ENCODE data around the gene NR2E1. TPM values are rescaled to one million over a fixed set of nuclear protein-coding genes. Genes with fewer than 3 reads are reported as not detected.
A peak's percentile ranks its signal among the peaks of the same experiment; 100 is the strongest.

Gene NR2E1
- total RNA-seq, 1 experiment from 2014 or later: not detected

GRCh38 chr6:108200186-108200585, 34.4 kb downstream of the NR2E1 start:
- H3K4me2 ChIP-seq (ENCODE audit: insufficient read depth, insufficient read length, low read length): no peak overlapping the region
- H3K27me3 ChIP-seq (ENCODE audit: insufficient read depth, low read length): no peaks in the 10 kb centered on the region
- H2BK20ac ChIP-seq (ENCODE audit: low read depth, low read length, poor library complexity, severe bottlenecking): no peak overlapping the region
- H4K91ac ChIP-seq (ENCODE audit: insufficient read length, low read depth, low read length): no peak overlapping the region
- no peak overlapping the region for H2BK15ac ChIP-seq (ENCODE audit: low read depth, low read length)
- H3K56ac ChIP-seq (ENCODE audit: insufficient read length, low read depth, low read length): no peak overlapping the region
- no peak for TF ChIP-seq CTCF (conservative IDR thresholded peaks at IDR 0.05)
- Mint-ChIP-seq H3K36me3 (ENCODE audit: insufficient read depth in 1 of 3, low read depth in 3 of 3) (no peaks in the 10 kb centered on the region), H3K4me3 (no peak overlapping the region), H3K27ac (0 out of 7 replicates have a peak overlapping the region, but pooled peaks of 1 of the 3 experiments have one; percentile 17), H3K4me1 (peaks cover 0 to 7% of the 10 kb centered on the region in 2 experiments; a peak in 2 of 4 replicates), H3K27me3 (ENCODE audit: low read depth) (peaks cover under 1% of the 10 kb centered on the region; the same call in 1 of the 2 replicates), H3K9me3 (no peaks in the 10 kb centered on the region)
- DNase-seq: no peak
- H3K9ac ChIP-seq (ENCODE audit: extremely low read depth, insufficient read length, low read length): no peak overlapping the region
- WGBS (ENCODE audit: extremely low coverage, insufficient read length, low lambda C conversion rate): no CpG with 5 or more reads among the region's 8 CpGs
- H4K8ac ChIP-seq (replicated peaks; ENCODE audit: insufficient read length, low read depth, low read length): no peak overlapping the region
- no peak overlapping the region for H2BK5ac ChIP-seq (ENCODE audit: insufficient read length, low read length)
- no peaks in the 10 kb centered on the region for H3K79me1 ChIP-seq (ENCODE audit: insufficient read depth, low read depth, low read length, poor library complexity, severe bottlenecking)
- H3K4me1 ChIP-seq (ENCODE audit: insufficient read depth, low read length): no peaks in the 10 kb centered on the region
- no peak overlapping the region for H3K23ac ChIP-seq (ENCODE audit: insufficient read length, low read depth, low read length)
- H3K23me2 ChIP-seq (ENCODE audit: insufficient read length, low read depth, low read length, poor library complexity, severe bottlenecking): no peaks in the 10 kb centered on the region
- H3K4ac ChIP-seq (ENCODE audit: low read depth, low read length): no peak overlapping the region
- no peak overlapping the region for H3T11ph ChIP-seq (ENCODE audit: low read length)
- no peak overlapping the region for H2AFZ ChIP-seq (ENCODE audit: low read length)
- no peak overlapping the region for H2BK12ac ChIP-seq (ENCODE audit: insufficient read length, low read depth, low read length)
- H3K14ac ChIP-seq (ENCODE audit: insufficient read depth, low read length): no peak overlapping the region
- no peaks in the 10 kb centered on the region for H3K79me2 ChIP-seq (ENCODE audit: insufficient read depth, low read length)
- H4K20me1 ChIP-seq (ENCODE audit: control insufficient read depth, insufficient read depth, insufficient read length): no peaks in the 10 kb centered on the region
- H2BK120ac ChIP-seq (ENCODE audit: low read depth, low read length, poor library complexity, severe bottlenecking): no peak overlapping the region
- no peak overlapping the region for H4K5ac ChIP-seq (ENCODE audit: insufficient read length, low read depth, low read length)
- no peak overlapping the region for H3K18ac ChIP-seq (ENCODE audit: insufficient read length, low read depth, low read length)
- H3K9me3 ChIP-seq (ENCODE audit: control insufficient read depth, low read depth, low read length): no peaks in the 10 kb centered on the region
- no peak overlapping the region for H3K27ac ChIP-seq (ENCODE audit: insufficient read length, low read depth, low read length)
- H2AK5ac ChIP-seq (ENCODE audit: insufficient read length, low read length): no peak overlapping the region
